ENCODE data around the gene HNRNPL. TPM values are rescaled to one million over a fixed set of nuclear protein-coding genes. Genes with fewer than 3 reads are reported as not detected.
A peak's percentile ranks its signal among the peaks of the same experiment; 100 is the strongest.

HNRNPL gene
- total and polyA plus RNA-seq, 9 of the 15 experiments (the other 6 are each of a cell fraction or from before 2014, with no cell fraction given): 39.5 to 610 (median 299) TPM

DNA sequence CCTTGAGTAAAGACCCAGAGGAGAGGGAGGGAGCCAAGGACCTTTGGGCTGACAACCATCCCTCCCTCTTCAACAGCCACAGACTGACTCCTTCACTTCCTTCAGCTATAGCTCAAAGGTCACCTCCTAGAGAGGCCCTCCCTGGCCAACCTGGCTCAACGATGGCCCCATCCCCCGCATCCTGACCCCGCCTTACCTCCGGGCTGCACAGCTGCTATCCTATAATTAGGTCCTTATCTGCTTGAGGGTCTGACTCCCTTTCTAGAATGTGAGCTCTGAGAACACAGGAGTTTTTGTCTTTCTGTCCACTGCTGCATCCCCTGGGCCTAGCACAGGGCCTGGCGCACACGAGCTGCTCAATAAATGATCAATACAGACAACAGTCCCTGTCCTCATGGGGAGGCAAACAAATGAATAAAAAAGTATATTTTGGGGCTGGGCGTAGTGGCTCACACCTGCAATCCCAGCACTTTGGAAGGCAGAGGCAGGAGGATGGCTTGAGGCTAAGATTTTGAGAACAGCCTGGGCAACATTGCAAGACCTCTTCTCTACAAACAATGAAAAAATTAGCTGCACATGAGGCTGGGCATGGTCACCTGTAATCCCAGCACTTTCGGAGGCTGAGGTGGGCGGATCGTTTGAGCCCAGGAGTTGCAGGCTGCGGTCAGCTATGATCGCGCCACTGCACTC is 30.4 kb downstream of the HNRNPL start (continued):
- TF ChIP-seq, protein P1, sequence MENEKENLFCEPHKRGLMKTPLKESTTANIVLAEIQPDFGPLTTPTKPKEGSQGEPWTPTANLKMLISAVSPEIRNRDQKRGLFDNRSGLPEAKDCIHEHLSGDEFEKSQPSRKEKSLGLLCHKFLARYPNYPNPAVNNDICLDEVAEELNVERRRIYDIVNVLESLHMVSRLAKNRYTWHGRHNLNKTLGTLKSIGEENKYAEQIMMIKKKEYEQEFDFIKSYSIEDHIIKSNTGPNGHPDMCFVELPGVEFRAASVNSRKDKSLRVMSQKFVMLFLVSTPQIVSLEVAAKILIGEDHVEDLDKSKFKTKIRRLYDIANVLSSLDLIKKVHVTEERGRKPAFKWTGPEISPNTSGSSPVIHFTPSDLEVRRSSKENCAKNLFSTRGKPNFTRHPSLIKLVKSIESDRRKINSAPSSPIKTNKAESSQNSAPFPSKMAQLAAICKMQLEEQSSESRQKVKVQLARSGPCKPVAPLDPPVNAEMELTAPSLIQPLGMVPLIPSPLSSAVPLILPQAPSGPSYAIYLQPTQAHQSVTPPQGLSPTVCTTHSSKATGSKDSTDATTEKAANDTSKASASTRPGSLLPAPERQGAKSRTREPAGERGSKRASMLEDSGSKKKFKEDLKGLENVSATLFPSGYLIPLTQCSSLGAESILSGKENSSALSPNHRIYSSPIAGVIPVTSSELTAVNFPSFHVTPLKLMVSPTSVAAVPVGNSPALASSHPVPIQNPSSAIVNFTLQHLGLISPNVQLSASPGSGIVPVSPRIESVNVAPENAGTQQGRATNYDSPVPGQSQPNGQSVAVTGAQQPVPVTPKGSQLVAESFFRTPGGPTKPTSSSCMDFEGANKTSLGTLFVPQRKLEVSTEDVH (IDR thresholded peaks at IDR 0.05; ENCODE audit: low read depth, partially characterized antibody): no peak
- TF ChIP-seq ZNF143 (CRISPR knock-in tag; IDR thresholded peaks at IDR 0.05) (no peak), NR2C2 (CRISPR knock-in tag; IDR thresholded peaks at IDR 0.05) (peak; percentile 65; the same call in 1 of the 2 replicates), NR2C2 (tag; IDR thresholded peaks at IDR 0.05) (peak; percentile 80), TAF9B (IDR thresholded peaks at IDR 0.05; ENCODE audit: partially characterized antibody) (no peak), ZFX (CRISPR knock-in tag; IDR thresholded peaks at IDR 0.05) (0 out of 2 replicates have a peak, but pooled peaks have one; percentile 15), MCM7 (IDR thresholded peaks at IDR 0.05) (no peak), L3MBTL2 (IDR thresholded peaks at IDR 0.05) (no peak; the same call in 1 of the 2 replicates), ZC3H11A (IDR thresholded peaks at IDR 0.05; ENCODE audit: low read depth, low read length) (no peak), RBM14 (IDR thresholded peaks at IDR 0.05; ENCODE audit: borderline replicate concordance, insufficient read depth, low read depth, low read length) (no peak), TCF3 (CRISPR knock-in tag; IDR thresholded peaks at IDR 0.05) (peak; percentile 85), EWSR1 (IDR thresholded peaks at IDR 0.05; ENCODE audit: borderline replicate concordance, low read depth, partially characterized antibody) (no peak), HEY1 (CRISPR knock-in tag; IDR thresholded peaks at IDR 0.05; ENCODE audit: borderline replicate concordance) (no peak), MECOM (CRISPR knock-in tag; IDR thresholded peaks at IDR 0.05) (no peak)
- TF ChIP-seq, protein P2, sequence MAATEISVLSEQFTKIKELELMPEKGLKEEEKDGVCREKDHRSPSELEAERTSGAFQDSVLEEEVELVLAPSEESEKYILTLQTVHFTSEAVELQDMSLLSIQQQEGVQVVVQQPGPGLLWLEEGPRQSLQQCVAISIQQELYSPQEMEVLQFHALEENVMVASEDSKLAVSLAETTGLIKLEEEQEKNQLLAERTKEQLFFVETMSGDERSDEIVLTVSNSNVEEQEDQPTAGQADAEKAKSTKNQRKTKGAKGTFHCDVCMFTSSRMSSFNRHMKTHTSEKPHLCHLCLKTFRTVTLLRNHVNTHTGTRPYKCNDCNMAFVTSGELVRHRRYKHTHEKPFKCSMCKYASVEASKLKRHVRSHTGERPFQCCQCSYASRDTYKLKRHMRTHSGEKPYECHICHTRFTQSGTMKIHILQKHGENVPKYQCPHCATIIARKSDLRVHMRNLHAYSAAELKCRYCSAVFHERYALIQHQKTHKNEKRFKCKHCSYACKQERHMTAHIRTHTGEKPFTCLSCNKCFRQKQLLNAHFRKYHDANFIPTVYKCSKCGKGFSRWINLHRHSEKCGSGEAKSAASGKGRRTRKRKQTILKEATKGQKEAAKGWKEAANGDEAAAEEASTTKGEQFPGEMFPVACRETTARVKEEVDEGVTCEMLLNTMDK (IDR thresholded peaks at IDR 0.05; ENCODE audit: borderline replicate concordance, insufficient read depth, low read depth, low read length, poor library complexity, severe bottlenecking): no peak
- TF ChIP-seq, protein P3, sequence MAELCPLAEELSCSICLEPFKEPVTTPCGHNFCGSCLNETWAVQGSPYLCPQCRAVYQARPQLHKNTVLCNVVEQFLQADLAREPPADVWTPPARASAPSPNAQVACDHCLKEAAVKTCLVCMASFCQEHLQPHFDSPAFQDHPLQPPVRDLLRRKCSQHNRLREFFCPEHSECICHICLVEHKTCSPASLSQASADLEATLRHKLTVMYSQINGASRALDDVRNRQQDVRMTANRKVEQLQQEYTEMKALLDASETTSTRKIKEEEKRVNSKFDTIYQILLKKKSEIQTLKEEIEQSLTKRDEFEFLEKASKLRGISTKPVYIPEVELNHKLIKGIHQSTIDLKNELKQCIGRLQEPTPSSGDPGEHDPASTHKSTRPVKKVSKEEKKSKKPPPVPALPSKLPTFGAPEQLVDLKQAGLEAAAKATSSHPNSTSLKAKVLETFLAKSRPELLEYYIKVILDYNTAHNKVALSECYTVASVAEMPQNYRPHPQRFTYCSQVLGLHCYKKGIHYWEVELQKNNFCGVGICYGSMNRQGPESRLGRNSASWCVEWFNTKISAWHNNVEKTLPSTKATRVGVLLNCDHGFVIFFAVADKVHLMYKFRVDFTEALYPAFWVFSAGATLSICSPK (IDR thresholded peaks at IDR 0.05; ENCODE audit: borderline replicate concordance): no peak
- TF ChIP-seq, protein P4, sequence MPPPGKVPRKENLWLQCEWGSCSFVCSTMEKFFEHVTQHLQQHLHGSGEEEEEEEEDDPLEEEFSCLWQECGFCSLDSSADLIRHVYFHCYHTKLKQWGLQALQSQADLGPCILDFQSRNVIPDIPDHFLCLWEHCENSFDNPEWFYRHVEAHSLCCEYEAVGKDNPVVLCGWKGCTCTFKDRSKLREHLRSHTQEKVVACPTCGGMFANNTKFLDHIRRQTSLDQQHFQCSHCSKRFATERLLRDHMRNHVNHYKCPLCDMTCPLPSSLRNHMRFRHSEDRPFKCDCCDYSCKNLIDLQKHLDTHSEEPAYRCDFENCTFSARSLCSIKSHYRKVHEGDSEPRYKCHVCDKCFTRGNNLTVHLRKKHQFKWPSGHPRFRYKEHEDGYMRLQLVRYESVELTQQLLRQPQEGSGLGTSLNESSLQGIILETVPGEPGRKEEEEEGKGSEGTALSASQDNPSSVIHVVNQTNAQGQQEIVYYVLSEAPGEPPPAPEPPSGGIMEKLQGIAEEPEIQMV (tag; conservative IDR thresholded peaks at IDR 0.05; ENCODE audit: low read depth): no peak
- TF ChIP-seq, protein P5, sequence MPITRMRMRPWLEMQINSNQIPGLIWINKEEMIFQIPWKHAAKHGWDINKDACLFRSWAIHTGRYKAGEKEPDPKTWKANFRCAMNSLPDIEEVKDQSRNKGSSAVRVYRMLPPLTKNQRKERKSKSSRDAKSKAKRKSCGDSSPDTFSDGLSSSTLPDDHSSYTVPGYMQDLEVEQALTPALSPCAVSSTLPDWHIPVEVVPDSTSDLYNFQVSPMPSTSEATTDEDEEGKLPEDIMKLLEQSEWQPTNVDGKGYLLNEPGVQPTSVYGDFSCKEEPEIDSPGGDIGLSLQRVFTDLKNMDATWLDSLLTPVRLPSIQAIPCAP (CRISPR knock-in tag; IDR thresholded peaks at IDR 0.05; ENCODE audit: borderline replicate concordance): no peak
